Measurements from ENCODE around the gene MRPS21.

- TF ChIP-seq CTCF (conservative IDR thresholded peaks at IDR 0.05; ENCODE audit: low read length) (no peak), EZH2phosphoT487 (IDR thresholded peaks at IDR 0.05; ENCODE audit: borderline replicate concordance, low read depth, low read length) (no peak)
Observed at GRCh38 chr1:150309758-150310508, 16.3 kb downstream of the MRPS21 start.

Data from OCI-LY7 (cell line).